GM21447 (cell line): ENCODE results near the gene DPH6.

ENCODE experiments used
- ATAC-seq: cut with Tn5 transposase; IDR thresholded peaks from one replicate; pipeline ENCODE4 v1.9.1; 2021; ENCODE audit not compliant: unreplicated experiment

Gene DPH6

GRCh38 chr15:35487417-35487816 lies 58.5 kb downstream of the DPH6 start:
- ATAC-seq: no peak

- ATAC-seq: no peak
Observed at GRCh38 chr15:35486296-35486695, 59.7 kb downstream of the DPH6 start.

- no peak for ATAC-seq
Observed at GRCh38 chr15:35485411-35485810, 60.6 kb downstream of the DPH6 start.

- ATAC-seq: no peak
Observed at GRCh38 chr15:35484231-35484945, 61.6 kb downstream of the DPH6 start.

- no peak for ATAC-seq
Observed at GRCh38 chr15:35481992-35482391, 64.0 kb downstream of the DPH6 start.

- ATAC-seq: no peak
Observed at GRCh38 chr15:35481064-35481463, 64.9 kb downstream of the DPH6 start.

- ATAC-seq: no peak
Observed at GRCh38 chr15:35479423-35479822, 66.5 kb downstream of the DPH6 start.

GRCh38 chr15:35477312-35478262 lies 68.4 kb downstream of the DPH6 start:
- ATAC-seq: no peak

- no peak for ATAC-seq
Observed at GRCh38 chr15:35471024-35471423, 74.9 kb downstream of the DPH6 start.

- no peak for ATAC-seq
Observed at GRCh38 chr15:35470441-35470840, 75.5 kb downstream of the DPH6 start.

GRCh38 chr15:35466476-35466875 lies 79.5 kb downstream of the DPH6 start:
- ATAC-seq: no peak

- no peak for ATAC-seq
Observed at GRCh38 chr15:35465783-35466182, 80.2 kb downstream of the DPH6 start.

GRCh38 chr15:35460616-35461015 lies 85.3 kb downstream of the DPH6 start:
- no peak for ATAC-seq

GRCh38 chr15:35458176-35458856 lies 87.6 kb downstream of the DPH6 start:
- no peak for ATAC-seq

GRCh38 chr15:35455201-35455600 lies 90.8 kb downstream of the DPH6 start:
- ATAC-seq: no peak

GRCh38 chr15:35450492-35450891 lies 95.5 kb downstream of the DPH6 start:
- ATAC-seq: no peak

GRCh38 chr15:35448294-35448693 lies 97.7 kb downstream of the DPH6 start:
- ATAC-seq: no peak

GRCh38 chr15:35445891-35446290 lies 100.1 kb downstream of the DPH6 start:
- no peak for ATAC-seq

GRCh38 chr15:35444557-35445204 lies 101.3 kb downstream of the DPH6 start:
- no peak for ATAC-seq

- no peak for ATAC-seq
Observed at GRCh38 chr15:35443376-35443775, 102.6 kb downstream of the DPH6 start.

- no peak for ATAC-seq
Observed at GRCh38 chr15:35442742-35443141, 103.2 kb downstream of the DPH6 start.
